Sigmoid colon (tissue), 7 donors: ENCODE results near the gene SND1. TPM values are rescaled to one million over a fixed set of nuclear protein-coding genes. Genes with fewer than 3 reads are reported as not detected.

Experiments used
- DNase-seq: peaks from one replicate; pipeline ENCODE4 v3.0.0-alpha.2; 2019
- H3K27ac ChIP-seq, 4 donors: fragments of 200-600 bp; sonication (generic); one replicate each; pipeline ENCODE4 v1.5.1; 2016 to 2019; ENCODE audit warnings: mild to moderate bottlenecking in 1 of 4
- H3K27me3 ChIP-seq, 3 donors: fragments of 200-600 bp; sonication (generic); one replicate each; pipeline ENCODE4 v1.5.1; 2019; ENCODE audit warnings: mild to moderate bottlenecking in 1 of 3
- H3K36me3 ChIP-seq, 4 donors: fragments of 200-600 bp; sonication (generic); one replicate each; pipeline ENCODE4 v1.5.1; 2016 to 2019
- H3K4me1 ChIP-seq, 4 donors: fragments of 200-600 bp; sonication (generic); one replicate each; pipeline ENCODE4 v1.5.1; 2017 to 2019
- H3K4me3 ChIP-seq, 4 donors: fragments of 200-600 bp; sonication (generic); one replicate each; pipeline ENCODE4 v1.5.1; 2017 to 2019; ENCODE audit warnings: mild to moderate bottlenecking in 2 of 4, moderate library complexity in 1 of 4
- H3K9me3 ChIP-seq, 4 donors: fragments of 200-600 bp in 3 of 4; sonication (generic) in 3 of 4; one replicate each; pipeline versions ENCODE4 v1.5.1 to v1.6.1; 2013 to 2019
- EP300 ChIP-seq, 4 donors: sonication (generic); formaldehyde crosslinking; IDR thresholded peaks; one replicate each; pipeline ENCODE4 v1.6.1; 2017; ENCODE audit warnings: antibody characterized with exemption in 4 of 4
- POLR2A ChIP-seq, 2 donors: fragments of 450-650 bp; IDR thresholded peaks; one replicate each; pipeline ENCODE4 v1.6.1; 2016; ENCODE audit warnings: antibody characterized with exemption in 2 of 2, mild to moderate bottlenecking in 2 of 2, moderate library complexity in 2 of 2
- POLR2AphosphoS5 ChIP-seq, 4 donors: sonication (generic); formaldehyde crosslinking; IDR thresholded peaks; one replicate each; pipeline ENCODE4 v1.6.1; 2017; ENCODE audit warnings: antibody characterized with exemption in 4 of 4
- WGBS, 2 donors: extraction: QIAGEN DNeasy Blood & Tissue Kit; methylation state at CpG; one replicate each; pipeline ENCODE4 v1.1.7; 2013; 5-methylcytosine and 5-hydroxymethylcytosine counted together
- intact Hi-C: fragments of 100-400 bp; cut with DNase I; formaldehyde crosslinking; loops from one replicate; pipeline ENCODE4 v1.15.1; 2023
- polyA plus RNA-seq, 3 donors: library from polyadenylated mRNA; stranded (reverse); fragments of 200-250 nt; gene quantifications; one replicate each; pipeline ENCODE4 v1.2.3, GENCODE V29; 2013
- total RNA-seq, 4 donors: library from RNA; depleted of rRNA; stranded (reverse); fragments of >200 nt; gene quantifications; one replicate each; pipeline ENCODE4 v1.1.0, GENCODE V29; 2016
- TF ChIP-seq, protein P1 (sequence below), 4 experiments: fragments of 450-650 bp in 3 of 4; fragments of 200-600 bp in 1 of 4; IDR thresholded peaks; one replicate each; pipeline ENCODE4 v1.5.1; 2016 to 2019; ENCODE audit warnings: antibody characterized with exemption in 4 of 4, mild to moderate bottlenecking in 3 of 4, moderate library complexity in 2 of 4
- donor health status: healthy with polysubstance abuse.
- donor health status: Bipolar disorder and iron deficiency.
- donor health status: healthy.

Gene SND1
- total and polyA plus RNA-seq, 7 donors, result 30.6 to 93.4 (median 71.3) TPM

DNA sequence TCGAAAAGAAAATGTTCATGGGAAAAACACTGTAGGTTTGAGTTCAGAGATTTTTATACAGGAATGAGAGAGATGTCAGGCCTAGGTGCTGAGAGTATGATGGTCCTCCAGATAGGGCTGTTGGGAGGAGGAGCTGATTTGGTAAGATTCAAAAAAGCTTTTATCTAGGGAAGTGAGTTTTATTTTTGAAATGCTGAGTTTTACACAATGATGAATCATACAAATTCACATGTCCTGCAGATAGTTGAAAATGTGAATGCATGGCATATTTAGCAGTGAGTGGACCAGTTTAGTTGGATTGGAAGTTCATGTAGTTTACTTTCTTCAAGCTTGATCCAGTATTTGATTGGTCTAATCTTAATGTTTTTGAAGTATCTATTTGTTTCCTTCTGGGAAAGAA lies 224.4 kb downstream of the SND1 start:
- Histone ChIP-seq H3K27me3 (no peaks in the 10 kb centered on the region), H3K36me3 (no peaks in the 10 kb centered on the region), H3K27ac (no peak overlapping the region), H3K9me3 (no peaks in the 10 kb centered on the region), H3K4me3 (no peak overlapping the region), H3K4me1 (peaks cover 0 to 6% (median 3%) of the 10 kb centered on the region in 4 donors)
- WGBS, 2 donors, result 92 to 96% methylated on average over 1 of the region's 1 CpG
- TF ChIP-seq, protein P1, sequence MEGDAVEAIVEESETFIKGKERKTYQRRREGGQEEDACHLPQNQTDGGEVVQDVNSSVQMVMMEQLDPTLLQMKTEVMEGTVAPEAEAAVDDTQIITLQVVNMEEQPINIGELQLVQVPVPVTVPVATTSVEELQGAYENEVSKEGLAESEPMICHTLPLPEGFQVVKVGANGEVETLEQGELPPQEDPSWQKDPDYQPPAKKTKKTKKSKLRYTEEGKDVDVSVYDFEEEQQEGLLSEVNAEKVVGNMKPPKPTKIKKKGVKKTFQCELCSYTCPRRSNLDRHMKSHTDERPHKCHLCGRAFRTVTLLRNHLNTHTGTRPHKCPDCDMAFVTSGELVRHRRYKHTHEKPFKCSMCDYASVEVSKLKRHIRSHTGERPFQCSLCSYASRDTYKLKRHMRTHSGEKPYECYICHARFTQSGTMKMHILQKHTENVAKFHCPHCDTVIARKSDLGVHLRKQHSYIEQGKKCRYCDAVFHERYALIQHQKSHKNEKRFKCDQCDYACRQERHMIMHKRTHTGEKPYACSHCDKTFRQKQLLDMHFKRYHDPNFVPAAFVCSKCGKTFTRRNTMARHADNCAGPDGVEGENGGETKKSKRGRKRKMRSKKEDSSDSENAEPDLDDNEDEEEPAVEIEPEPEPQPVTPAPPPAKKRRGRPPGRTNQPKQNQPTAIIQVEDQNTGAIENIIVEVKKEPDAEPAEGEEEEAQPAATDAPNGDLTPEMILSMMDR (IDR thresholded peaks at IDR 0.05), result no peak
- TF ChIP-seq POLR2AphosphoS5 (IDR thresholded peaks at IDR 0.05) (no peak), EP300 (IDR thresholded peaks at IDR 0.05) (no peak), POLR2A (IDR thresholded peaks at IDR 0.05) (no peak)
- intact Hi-C loops, result no loop called here
- DNase-seq, result no peak

DNA sequence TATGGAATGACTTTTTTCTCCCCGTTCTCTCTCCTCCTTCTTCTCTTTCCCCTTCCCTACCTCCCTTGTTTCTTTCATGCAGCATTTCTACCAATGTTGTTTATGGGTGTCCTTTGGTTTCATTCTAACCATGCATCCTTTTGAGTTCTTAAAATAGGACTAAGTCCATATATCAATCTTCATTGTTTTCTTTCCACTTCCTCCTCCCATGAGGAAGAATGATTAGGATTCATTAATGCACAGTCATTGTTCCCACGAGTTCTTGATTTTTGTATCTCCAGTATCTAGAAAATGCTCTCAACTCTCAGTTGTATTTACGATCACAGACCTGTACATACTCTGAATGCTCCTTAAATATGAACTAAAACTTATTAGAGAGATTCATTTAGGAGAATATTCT lies 226.0 kb downstream of the SND1 start:
- intact Hi-C loops, result no loop called here
- TF ChIP-seq EP300 (IDR thresholded peaks at IDR 0.05) (no peak), POLR2A (IDR thresholded peaks at IDR 0.05) (no peak)
- TF ChIP-seq, protein P1 (IDR thresholded peaks at IDR 0.05), result no peak
- peaks cover 0 to 6% (median 3%) of the 10 kb centered on the region in 4 donors for H3K4me1 ChIP-seq
- no peak overlapping the region for H3K27ac ChIP-seq
- DNase-seq, result no peak
- no peak overlapping the region for H3K4me3 ChIP-seq
- no peaks in the 10 kb centered on the region for H3K27me3 ChIP-seq
- H3K36me3 ChIP-seq, result no peaks in the 10 kb centered on the region
- WGBS, 2 donors, result 86 to 93% methylated on average over 3 of the region's 3 CpGs
- no peaks in the 10 kb centered on the region for H3K9me3 ChIP-seq

DNA sequence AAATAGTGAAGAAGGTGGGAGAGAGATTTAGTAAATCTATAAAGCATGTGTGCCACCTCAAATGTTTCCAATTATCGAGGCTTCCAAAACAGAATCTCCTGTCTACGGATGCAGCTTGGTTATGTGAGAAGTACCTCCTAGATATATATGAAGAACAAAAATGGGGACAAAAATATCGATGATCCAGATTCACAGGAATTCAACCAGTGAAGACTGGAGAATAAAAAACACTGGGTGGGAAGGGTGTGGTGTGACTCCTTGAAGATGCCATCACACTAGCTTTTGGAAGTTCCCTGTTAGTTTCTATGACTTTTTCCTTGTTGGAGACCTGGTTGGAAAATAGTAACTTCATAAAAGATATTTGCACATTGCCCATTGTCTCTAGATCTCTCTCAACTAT lies 226.8 kb downstream of the SND1 start:
- H3K27ac ChIP-seq, result no peak overlapping the region
- no peaks in the 10 kb centered on the region for H3K27me3 ChIP-seq
- no peaks in the 10 kb centered on the region for H3K9me3 ChIP-seq
- H3K4me3 ChIP-seq, result no peak overlapping the region
- TF ChIP-seq EP300 (IDR thresholded peaks at IDR 0.05) (no peak), POLR2A (IDR thresholded peaks at IDR 0.05) (no peak), POLR2AphosphoS5 (IDR thresholded peaks at IDR 0.05) (no peak)
- TF ChIP-seq, protein P1 (IDR thresholded peaks at IDR 0.05), result no peak
- intact Hi-C loops, result no loop called here
- WGBS, 2 donors, result 98% methylated on average over 3 of the region's 3 CpGs
- peaks cover 0 to 6% (median 3%) of the 10 kb centered on the region in 4 donors for H3K4me1 ChIP-seq
- no peaks in the 10 kb centered on the region for H3K36me3 ChIP-seq
- DNase-seq, result no peak

GRCh38 chr7:127879436-127879835 lies 227.4 kb downstream of the SND1 start:
- Histone ChIP-seq H3K4me3 (no peak overlapping the region), H3K4me1 (peaks cover 0 to 10% (median 3%) of the 10 kb centered on the region in 4 donors), H3K9me3 (no peaks in the 10 kb centered on the region), H3K27me3 (no peaks in the 10 kb centered on the region), H3K36me3 (no peaks in the 10 kb centered on the region), H3K27ac (no peak overlapping the region)
- intact Hi-C loops, result no loop called here
- WGBS, 2 donors, result 96 to 97% methylated on average over 4 of the region's 4 CpGs
- no peak for TF ChIP-seq EP300 (IDR thresholded peaks at IDR 0.05)
- no peak for TF ChIP-seq POLR2A (IDR thresholded peaks at IDR 0.05)
- DNase-seq, result no peak

DNA sequence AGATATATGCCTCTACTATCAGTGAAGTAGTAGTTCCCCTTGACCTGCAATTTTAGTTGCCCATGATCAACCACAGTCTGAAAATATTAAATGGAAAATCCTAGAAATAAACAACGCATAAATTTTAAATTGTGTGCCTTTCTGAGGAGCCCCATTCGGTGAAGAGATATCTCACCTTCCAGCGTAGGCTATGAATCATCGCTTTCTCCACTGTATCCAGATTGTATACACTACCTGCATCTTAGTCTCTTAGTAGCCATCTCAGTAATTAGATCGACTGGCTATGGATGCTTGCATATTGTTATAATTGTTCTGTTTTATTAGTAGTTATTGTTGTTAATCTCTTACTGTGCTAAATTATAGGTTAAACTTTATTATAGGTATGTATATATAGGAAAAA lies 227.9 kb downstream of the SND1 start:
- TF ChIP-seq, protein P1 (IDR thresholded peaks at IDR 0.05), result no peak
- TF ChIP-seq POLR2AphosphoS5 (IDR thresholded peaks at IDR 0.05) (no peak), POLR2A (IDR thresholded peaks at IDR 0.05) (no peak), EP300 (IDR thresholded peaks at IDR 0.05) (no peak)
- Histone ChIP-seq H3K36me3 (no peaks in the 10 kb centered on the region), H3K27me3 (no peaks in the 10 kb centered on the region), H3K9me3 (no peaks in the 10 kb centered on the region), H3K27ac (no peak overlapping the region), H3K4me3 (no peak overlapping the region), H3K4me1 (peaks cover 0 to 12% (median 3%) of the 10 kb centered on the region in 4 donors)
- intact Hi-C loops, result no loop called here
- WGBS, 2 donors, result 95 to 97% methylated on average over 5 of the region's 5 CpGs
- no peak for DNase-seq
